Kidney (tissue), 14 donors: ENCODE data around the gene SMAD3. TPM values are rescaled to one million over a fixed set of nuclear protein-coding genes. Genes with fewer than 3 reads are reported as not detected.

Experiments used
- DNase-seq, 5 donors: peaks; one replicate each; pipeline ENCODE4 v3.0.0-alpha.2; 2013 to 2020
- FAIRE-seq: peaks from 2 replicates; lab custom pipeline; 2012; peaks lifted over from hg19 to GRCh38; lab: Jason Lieb, UNC
- H3K27ac ChIP-seq, 2 donors: one replicate each; pipeline ENCODE4 v1.7.0; 2013; ENCODE audit warnings: low read depth in 2 of 2, low read length in 2 of 2, inconsistent platforms in 1 of 2
- H3K27me3 ChIP-seq: one replicate; pipeline ENCODE4 v1.7.1; 2013; ENCODE audit warnings: low read length, inconsistent platforms; ENCODE audit not compliant: control insufficient read depth, insufficient read depth
- H3K36me3 ChIP-seq, 3 donors: one replicate each; pipeline versions ENCODE4 v1.7.0 to v1.7.1; 2013; ENCODE audit warnings: low read length in 3 of 3, control low read depth in 1 of 3, inconsistent platforms in 1 of 3; ENCODE audit not compliant: insufficient read depth in 3 of 3, control insufficient read depth in 2 of 3
- H3K4me1 ChIP-seq, 3 donors: one replicate each; pipeline versions ENCODE4 v1.7.0 to v1.7.1; 2013; ENCODE audit warnings: low read length in 3 of 3, inconsistent platforms in 1 of 3, low read depth in 1 of 3; ENCODE audit not compliant: control insufficient read depth in 2 of 3, insufficient read depth in 2 of 3
- H3K4me3 ChIP-seq, 3 donors: one replicate each; pipeline versions ENCODE4 v1.7.0 to v1.8.1; 2013; ENCODE audit warnings: low read length in 3 of 3, control low read depth in 1 of 3, inconsistent platforms in 1 of 3
- H3K9ac ChIP-seq, 3 donors: one replicate each; pipeline versions ENCODE4 v1.7.0 to v1.7.1; 2013; ENCODE audit warnings: low read length in 3 of 3, control low read depth in 1 of 3, inconsistent platforms in 1 of 3
- H3K9me3 ChIP-seq, 3 donors: one replicate each; pipeline versions ENCODE4 v1.7.0 to v1.7.1; 2013; ENCODE audit warnings: low read length in 3 of 3, control low read depth in 1 of 3, inconsistent platforms in 1 of 3; ENCODE audit not compliant: control insufficient read depth in 2 of 3, insufficient read depth in 1 of 3
- intact Hi-C: fragments of 100-400 bp; cut with DNase I; formaldehyde crosslinking; loops from one replicate; pipeline ENCODE4 v1.11.1; 2022
- polyA plus RNA-seq: library from polyadenylated mRNA; stranded (reverse); fragments of 350-450 nt; fragmentation: Illumina TruSeq; extraction: RNeasy Lipid Tissue Mini Kit (QIAGEN cat#74804); gene quantifications from one replicate; pipeline ENCODE4 v1.2.3, GENCODE V29; 2014; ENCODE audit warnings: low read depth, low replicate concordance; ENCODE audit not compliant: insufficient read depth
- total RNA-seq: library from RNA; stranded (reverse); fragmentation: NEBNext Ultra II Directional; extraction: Animal tissue kit (Norgen Biotek cat#: 25700); gene quantifications from one replicate; pipeline ENCODE4 v1.2.1, GENCODE V29; 2021
- TF ChIP-seq, protein P1 (sequence below): IDR thresholded peaks from 3 replicates; pipeline ENCODE4 v1.5.1; 2012; ENCODE audit warnings: mild to moderate bottlenecking, moderate library complexity, borderline replicate concordance; ENCODE audit not compliant: insufficient read depth; ENCODE audit errors: extremely low read depth
- donor health status: control.
- donor health status: control.
- donor health status: control.
- donor health status: control.
- donor health status: control.
- donor health status: DM: yes; HTN: yes; CAD: no.
- donor health status: Normal renal cell carcinoma (clear cell type).

The SMAD3 gene
- total and polyA plus RNA-seq, 2 donors from 2014 or later: 10.1 to 58.2 TPM

DNA sequence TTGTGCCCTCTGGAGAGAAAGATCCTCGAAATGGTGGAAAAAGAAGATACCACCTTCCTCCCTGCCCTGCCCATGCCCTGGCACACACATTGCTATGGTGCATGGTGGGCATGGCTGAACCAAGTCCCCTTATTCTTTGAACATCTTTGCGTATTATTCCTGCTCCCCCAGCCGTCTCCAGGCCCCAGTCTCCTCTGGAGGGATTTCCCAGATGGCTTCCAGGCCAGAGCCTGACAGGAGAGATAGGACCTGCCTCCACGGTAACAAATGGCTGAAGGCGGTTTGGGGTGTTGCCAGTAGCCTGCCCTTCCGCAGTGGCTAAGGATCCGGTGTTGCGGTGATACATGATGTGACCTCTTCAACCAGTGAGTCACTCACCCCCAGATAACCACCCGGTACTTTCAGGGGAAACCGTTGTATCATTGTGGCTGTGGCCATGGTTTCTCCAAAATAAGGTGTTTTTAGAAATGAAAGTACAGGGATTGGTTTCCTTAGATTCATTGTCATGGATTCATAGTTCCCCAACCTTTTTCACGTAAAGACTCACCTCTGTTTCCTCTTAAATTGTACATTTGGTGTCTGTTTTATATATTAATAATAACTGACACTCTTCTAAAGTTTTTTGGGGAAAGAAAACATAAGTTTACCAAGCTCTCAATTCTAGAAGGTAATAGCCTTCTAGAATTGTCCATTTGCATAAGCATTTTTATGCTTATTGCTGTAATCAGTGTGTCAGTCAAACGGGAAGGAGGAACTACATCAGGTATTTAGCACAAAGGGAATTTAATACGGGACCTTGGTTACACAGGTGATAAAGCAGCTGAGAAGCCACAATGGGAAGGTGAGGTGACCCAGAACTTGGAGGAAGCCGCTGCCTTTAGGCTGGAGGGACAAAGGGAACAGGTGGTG, 25.9 kb downstream of the SMAD3 start:
- FAIRE-seq (no peak), DNase-seq (peak in 1 of 5 donors; percentile 83)
- Histone ChIP-seq H3K9me3 (no peaks in the 10 kb centered on the region), H3K27ac (no peak overlapping the region), H3K9ac (no peak overlapping the region), H3K27me3 (no peaks in the 10 kb centered on the region), H3K36me3 (peaks cover 0 to 6% (median 5%) of the 10 kb centered on the region in 3 donors), H3K4me1 (peaks cover 4 to 36% (median 29%) of the 10 kb centered on the region in 3 donors), H3K4me3 (no peak overlapping the region)
- intact Hi-C loops: no loop called here
- TF ChIP-seq, protein P1, sequence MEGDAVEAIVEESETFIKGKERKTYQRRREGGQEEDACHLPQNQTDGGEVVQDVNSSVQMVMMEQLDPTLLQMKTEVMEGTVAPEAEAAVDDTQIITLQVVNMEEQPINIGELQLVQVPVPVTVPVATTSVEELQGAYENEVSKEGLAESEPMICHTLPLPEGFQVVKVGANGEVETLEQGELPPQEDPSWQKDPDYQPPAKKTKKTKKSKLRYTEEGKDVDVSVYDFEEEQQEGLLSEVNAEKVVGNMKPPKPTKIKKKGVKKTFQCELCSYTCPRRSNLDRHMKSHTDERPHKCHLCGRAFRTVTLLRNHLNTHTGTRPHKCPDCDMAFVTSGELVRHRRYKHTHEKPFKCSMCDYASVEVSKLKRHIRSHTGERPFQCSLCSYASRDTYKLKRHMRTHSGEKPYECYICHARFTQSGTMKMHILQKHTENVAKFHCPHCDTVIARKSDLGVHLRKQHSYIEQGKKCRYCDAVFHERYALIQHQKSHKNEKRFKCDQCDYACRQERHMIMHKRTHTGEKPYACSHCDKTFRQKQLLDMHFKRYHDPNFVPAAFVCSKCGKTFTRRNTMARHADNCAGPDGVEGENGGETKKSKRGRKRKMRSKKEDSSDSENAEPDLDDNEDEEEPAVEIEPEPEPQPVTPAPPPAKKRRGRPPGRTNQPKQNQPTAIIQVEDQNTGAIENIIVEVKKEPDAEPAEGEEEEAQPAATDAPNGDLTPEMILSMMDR: no peak

DNA sequence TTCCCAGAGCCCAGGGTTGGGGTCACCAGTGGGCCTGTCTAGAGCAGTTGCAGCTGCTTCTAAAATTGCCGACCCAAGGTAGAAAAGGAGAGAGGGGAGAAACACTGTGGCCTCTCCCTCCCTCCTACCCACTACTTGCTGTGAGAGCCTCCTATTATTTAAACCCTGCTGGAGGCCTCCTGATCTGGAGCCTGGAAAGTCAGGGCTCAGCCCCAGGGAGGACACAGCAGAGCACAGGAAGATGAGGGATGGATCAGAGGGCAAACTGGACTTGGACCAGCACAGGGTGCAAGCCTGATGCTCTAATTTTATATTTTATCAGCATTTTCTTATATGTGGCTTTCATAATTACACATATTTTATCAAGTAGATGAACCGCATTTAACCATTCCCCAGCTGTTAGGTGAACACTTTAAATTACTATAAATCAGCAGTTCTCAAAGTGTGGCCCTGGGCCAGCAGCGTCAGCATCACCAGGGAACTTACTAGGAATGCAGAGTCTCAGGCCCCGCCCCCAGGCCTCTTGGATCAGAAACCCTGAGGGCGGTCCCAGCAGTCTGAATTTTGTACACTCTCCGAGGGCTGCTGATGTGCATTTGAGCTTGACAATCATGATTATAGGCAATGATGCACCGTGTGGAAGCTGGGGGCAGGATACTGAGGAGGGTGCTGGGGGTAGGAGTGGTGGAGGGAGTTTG, 26.7 kb downstream of the SMAD3 start:
- FAIRE-seq (no peak), DNase-seq (no peak)
- TF ChIP-seq, protein P1: no peak
- Histone ChIP-seq H3K9ac (no peak overlapping the region), H3K4me3 (no peak overlapping the region), H3K27ac (no peak overlapping the region), H3K9me3 (no peaks in the 10 kb centered on the region), H3K36me3 (peaks cover 0 to 6% (median 5%) of the 10 kb centered on the region in 3 donors), H3K27me3 (no peaks in the 10 kb centered on the region), H3K4me1 (peaks cover 2 to 36% (median 29%) of the 10 kb centered on the region in 3 donors)
- intact Hi-C loops: no loop called here

DNA sequence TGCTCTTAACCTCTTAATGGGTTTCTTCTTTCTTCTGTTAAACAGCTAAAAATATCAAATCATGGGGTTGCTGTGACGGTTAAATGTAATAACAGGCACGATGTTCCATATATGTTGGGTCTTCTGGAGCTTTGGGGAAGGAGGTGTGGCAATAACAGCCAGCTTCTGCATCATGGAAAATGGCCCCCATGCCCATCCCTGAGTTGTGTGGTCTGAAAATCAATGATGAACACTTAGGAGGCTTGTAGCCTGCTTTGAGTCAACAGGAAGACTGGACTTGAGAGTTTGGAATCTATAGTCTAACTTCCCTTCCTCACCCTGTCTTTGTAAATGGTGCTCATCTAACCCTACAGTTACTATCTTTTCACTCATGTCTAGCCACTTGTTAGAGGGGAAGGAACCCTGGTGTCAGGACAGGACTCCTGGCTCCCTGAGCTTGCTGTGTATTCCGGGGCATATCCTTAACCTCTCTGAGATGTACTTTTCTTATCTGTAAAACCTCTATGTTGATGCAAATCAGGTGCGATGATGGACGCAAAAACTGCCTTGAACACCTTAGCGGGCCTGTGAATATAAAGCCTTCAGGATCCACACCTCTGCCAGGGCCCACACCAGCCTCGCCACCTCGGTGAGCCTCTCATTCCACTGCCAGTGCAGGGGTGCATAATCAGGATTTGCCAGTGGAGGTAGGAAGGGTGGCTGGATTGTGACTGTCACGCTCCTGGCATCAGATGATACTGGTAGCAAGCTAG, 27.5 kb downstream of the SMAD3 start:
- DNase-seq: no peak
- FAIRE-seq: no peak
- no peak overlapping the region for H3K4me3 ChIP-seq
- H3K4me1 ChIP-seq: peaks cover 2 to 35% (median 25%) of the 10 kb centered on the region in 3 donors
- intact Hi-C loops: no loop called here
- no peaks in the 10 kb centered on the region for H3K9me3 ChIP-seq
- TF ChIP-seq, protein P1: no peak
- no peak overlapping the region for H3K9ac ChIP-seq
- H3K36me3 ChIP-seq: peaks cover 0 to 6% (median 3%) of the 10 kb centered on the region in 3 donors
- no peaks in the 10 kb centered on the region for H3K27me3 ChIP-seq
- H3K27ac ChIP-seq: no peak overlapping the region
